NB4 (cell line): ENCODE results near the gene KDM4D.

Experiments
- DNase-seq: peaks from one replicate; pipeline ENCODE4 v3.0.0; 2010; ENCODE audit warnings: low read depth
- H3K4me3 ChIP-seq: one replicate; pipeline ENCODE4 v1.5.1; 2011; ENCODE audit warnings: mild to moderate bottlenecking, low read depth, low read length, moderate library complexity
- MYC ChIP-seq: IDR thresholded peaks from 2 replicates; pipeline ENCODE4 v1.6.1; 2011; ENCODE audit warnings: low read depth, low read length
- POLR2A ChIP-seq: IDR thresholded peaks from 2 replicates; pipeline ENCODE4 v1.6.1; 2011; ENCODE audit warnings: mild to moderate bottlenecking; ENCODE audit not compliant: insufficient read length; ENCODE audit errors: extremely low read depth
- TF ChIP-seq, protein P1 (sequence below): IDR thresholded peaks from 2 replicates; pipeline ENCODE4 v1.6.1; 2011; ENCODE audit warnings: low read depth, low read length
- TF ChIP-seq, protein P2 (sequence below): IDR thresholded peaks from one replicate; pipeline ENCODE4 v1.5.1; 2012; ENCODE audit warnings: low read depth, low read length

Gene KDM4D

DNA sequence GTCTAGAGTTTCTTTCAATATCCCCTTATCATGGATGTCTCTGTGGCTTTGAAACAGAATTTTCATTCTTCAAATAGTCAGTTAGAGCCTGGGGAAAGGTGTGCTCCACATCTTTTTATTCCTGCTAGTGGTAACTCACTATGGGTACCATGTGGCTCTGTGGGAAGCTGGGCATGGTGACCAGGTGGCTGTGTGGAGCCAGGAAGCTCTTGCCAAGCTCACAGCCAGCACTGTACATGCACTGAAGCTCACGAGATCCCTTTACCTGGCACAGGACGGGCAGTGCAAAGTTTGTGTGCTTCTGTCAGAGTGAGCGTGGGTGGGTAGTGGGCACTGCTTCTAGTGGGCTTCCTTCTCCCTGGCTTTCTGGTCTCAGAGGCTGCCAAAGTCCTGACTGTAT is 69.4 kb downstream of the KDM4D start:
- no peak for DNase-seq
- no peak overlapping the region for H3K4me3 ChIP-seq
- TF ChIP-seq, protein P1, sequence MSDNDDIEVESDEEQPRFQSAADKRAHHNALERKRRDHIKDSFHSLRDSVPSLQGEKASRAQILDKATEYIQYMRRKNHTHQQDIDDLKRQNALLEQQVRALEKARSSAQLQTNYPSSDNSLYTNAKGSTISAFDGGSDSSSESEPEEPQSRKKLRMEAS, result no peak
- TF ChIP-seq MYC (no peak), POLR2A (no peak)

DNA sequence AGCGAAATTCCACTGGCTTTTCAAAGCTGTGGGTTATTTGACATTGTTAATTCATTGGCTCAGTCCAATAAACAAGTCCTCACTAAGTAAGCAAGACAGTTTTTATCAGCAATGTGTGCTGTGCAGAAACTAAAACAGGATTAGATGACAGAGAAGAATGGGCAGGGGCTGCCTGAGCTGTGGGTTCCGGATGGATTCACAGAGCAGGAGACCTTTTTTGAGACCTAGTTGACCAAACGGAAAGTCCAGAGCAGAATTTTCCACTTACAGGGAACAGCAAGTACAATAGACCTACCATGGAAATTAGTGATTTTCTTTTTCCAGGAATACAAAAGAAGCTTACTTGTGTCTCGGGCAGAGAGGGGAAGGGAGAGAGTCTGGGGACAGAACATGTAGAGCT is 70.5 kb downstream of the KDM4D start:
- TF ChIP-seq, protein P1, result no peak
- TF ChIP-seq, protein P2, sequence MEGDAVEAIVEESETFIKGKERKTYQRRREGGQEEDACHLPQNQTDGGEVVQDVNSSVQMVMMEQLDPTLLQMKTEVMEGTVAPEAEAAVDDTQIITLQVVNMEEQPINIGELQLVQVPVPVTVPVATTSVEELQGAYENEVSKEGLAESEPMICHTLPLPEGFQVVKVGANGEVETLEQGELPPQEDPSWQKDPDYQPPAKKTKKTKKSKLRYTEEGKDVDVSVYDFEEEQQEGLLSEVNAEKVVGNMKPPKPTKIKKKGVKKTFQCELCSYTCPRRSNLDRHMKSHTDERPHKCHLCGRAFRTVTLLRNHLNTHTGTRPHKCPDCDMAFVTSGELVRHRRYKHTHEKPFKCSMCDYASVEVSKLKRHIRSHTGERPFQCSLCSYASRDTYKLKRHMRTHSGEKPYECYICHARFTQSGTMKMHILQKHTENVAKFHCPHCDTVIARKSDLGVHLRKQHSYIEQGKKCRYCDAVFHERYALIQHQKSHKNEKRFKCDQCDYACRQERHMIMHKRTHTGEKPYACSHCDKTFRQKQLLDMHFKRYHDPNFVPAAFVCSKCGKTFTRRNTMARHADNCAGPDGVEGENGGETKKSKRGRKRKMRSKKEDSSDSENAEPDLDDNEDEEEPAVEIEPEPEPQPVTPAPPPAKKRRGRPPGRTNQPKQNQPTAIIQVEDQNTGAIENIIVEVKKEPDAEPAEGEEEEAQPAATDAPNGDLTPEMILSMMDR, result no peak
- no peak for TF ChIP-seq MYC
- TF ChIP-seq POLR2A, result no peak
- no peak for DNase-seq
- no peak overlapping the region for H3K4me3 ChIP-seq

DNA sequence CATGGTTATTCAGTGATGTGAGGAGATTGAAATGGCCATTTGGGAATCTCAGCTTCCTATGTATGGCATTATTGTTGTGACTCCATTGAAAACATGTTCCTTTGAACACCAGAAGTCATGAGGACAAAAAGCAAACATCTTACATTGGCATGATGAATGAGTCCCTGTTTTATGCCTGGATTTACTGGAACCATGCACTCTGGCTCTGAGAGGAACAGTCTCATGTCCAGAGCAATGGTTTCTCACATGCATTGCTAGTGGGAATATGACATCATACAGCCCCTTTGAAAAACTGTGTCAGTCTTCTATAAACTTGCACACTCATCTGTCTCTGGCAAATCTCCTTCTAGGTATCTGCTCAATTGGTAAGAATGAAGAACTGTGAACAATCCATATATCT is 72.3 kb downstream of the KDM4D start:
- TF ChIP-seq, protein P2, result no peak
- TF ChIP-seq, protein P1, result no peak
- TF ChIP-seq MYC, result no peak
- no peak for TF ChIP-seq POLR2A
- no peak for DNase-seq
- no peak overlapping the region for H3K4me3 ChIP-seq
